Inflammatory macrophage treated with lipopolysaccharide for 1 hour (primary cell): ENCODE results near the gene STAG1.
"Not testable (repeated sequence)": the region's sequence is repeated elsewhere in the genome, so short reads cannot be mapped to it uniquely, and the experiment has no call there.

Experiments
- DNase-seq, 2 donors: peaks; one replicate each; pipeline ENCODE4 v3.0.0-alpha.2; 2020 to 2022

The STAG1 gene

DNA sequence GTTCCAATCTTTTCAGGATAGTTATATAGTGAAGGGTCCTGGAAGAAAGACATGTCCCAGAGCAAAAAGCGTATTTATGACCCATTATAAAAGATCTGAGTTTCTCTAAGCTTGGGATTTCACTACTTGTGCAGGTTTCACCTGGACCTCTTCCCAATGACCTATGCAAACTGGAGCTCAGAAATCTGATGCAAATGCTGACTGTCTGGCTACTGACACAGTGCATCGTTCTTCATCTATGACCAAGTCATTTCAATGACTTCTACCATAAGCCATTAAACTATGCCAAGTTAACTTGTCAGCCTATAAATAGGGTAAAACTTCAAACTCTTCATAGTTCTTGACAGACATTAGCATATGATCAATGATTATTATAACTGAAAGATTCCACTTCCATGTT is 11.1 kb downstream of the STAG1 start:
- no peak for DNase-seq

DNA sequence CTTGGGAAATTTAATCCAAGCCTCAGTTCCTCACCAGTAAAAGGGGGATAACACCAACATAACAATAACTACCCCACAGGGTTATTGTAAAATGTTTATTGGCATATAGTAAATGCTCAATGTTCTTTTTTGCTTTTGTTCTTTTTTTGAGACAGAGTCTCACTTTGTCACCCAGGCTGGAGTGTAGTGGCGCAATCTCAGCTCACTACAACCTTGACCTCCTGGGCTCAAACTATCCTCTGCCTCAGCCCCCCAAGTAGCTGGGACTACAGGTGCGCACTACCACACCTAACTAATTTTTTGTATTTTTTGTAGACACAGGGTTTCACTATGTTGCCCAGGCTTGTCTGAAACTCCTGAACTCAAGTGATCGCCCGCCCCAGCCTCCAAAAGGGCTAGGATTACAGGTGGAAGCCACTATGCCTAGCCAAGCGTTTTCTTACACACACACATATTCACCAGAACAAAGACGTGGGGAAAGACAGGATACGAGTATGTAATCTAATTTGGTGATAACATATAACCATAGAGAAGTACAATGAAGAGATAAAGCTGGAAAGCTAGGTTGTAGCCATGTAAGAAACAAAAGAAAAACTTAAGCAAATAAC is 11.7 kb downstream of the STAG1 start:
- DNase-seq, result no peak

DNA sequence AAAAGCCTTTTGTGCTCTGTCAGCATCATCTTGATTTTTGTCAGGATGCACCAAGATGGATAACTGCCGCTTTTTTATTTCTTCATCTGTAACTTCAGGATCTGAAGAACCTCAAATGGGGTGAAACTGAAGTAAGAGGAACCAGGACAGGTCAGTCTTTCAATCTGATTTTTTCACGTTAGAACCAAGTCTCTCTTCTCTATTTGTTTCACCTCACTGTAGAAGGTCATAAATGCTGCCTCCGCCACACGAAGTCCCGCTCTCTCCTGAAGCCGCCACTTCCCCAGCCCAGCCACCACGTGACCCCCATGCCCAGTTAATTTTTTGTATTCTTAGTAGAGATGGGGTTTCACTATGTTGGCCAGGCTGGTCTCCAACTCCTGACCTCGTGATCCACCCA is 15.2 kb downstream of the STAG1 start:
- DNase-seq, result not testable (repeated sequence)

DNA sequence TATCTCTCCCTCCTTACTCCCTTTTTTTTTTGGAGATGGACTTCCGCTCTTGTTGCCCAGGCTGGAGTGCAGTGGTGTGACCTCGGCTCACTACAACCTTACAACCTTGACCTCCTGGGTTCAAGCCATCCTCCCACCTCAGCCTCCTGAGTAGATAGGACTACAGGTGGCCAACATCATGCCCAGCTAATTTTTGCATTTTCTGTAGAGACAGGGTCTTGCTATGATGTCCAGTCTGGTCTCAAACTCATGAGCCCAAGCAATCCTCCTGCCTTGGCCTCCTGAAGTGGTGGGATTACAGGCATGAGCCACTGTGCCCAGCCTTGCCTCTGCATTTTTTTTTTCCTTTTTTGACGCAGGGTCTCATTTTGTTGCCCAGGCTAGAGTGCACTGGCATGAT is 17.1 kb downstream of the STAG1 start:
- no peak for DNase-seq

DNA sequence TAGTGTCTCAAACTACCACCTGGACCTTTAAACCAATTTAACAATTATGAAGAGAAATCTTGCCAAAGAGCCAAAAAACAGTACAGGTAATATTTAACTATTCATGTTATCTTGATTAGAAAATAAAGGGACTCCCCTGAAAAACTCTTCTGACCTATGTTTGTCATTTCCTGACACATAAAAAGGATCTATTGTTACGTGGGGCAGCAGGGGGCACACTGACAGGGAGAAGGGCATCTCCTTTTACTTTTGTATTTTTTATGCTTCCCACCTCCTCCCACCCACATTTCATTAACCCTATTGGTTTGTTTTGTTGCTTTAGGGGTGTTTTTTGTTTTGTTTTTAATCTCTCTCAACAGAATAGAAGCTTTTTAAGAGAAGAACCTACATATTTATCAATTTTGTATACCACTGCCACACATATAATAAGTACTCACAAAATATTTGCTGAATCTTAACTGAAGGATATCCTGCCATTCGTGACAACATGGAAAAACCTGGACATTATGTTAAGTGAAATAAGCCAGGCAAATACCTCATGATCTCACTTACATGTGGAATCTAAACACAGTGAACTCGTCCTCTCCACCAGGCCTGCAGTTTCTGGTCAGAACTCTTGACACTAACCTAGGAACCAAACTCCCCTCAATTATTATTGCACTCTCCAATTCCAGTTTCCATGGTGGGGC is 17.7 kb downstream of the STAG1 start:
- DNase-seq, result no peak

DNA sequence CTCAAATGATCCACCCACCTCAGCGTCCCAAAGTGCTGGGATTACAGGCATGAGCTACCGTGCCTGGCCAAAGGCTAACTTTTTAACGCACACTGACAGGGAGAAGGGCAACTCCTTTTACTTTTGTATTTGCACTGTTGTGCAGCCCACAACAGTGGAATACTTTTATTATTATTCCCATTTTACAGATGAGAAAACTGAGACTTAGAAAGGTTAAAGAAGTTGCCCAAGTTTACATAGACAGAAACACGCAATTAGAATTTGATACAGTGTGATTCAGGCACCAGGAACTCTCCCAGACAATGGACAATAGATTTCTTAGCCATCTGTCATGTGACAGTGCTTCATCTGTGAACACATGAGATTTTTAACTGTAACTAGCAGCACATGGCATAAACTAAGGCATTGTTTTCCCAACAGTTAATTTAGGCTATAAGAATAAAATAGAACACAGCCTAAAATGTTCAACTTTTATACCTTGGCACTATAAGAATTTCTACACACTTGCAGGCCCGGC is 18.8 kb downstream of the STAG1 start:
- DNase-seq, result no peak

DNA sequence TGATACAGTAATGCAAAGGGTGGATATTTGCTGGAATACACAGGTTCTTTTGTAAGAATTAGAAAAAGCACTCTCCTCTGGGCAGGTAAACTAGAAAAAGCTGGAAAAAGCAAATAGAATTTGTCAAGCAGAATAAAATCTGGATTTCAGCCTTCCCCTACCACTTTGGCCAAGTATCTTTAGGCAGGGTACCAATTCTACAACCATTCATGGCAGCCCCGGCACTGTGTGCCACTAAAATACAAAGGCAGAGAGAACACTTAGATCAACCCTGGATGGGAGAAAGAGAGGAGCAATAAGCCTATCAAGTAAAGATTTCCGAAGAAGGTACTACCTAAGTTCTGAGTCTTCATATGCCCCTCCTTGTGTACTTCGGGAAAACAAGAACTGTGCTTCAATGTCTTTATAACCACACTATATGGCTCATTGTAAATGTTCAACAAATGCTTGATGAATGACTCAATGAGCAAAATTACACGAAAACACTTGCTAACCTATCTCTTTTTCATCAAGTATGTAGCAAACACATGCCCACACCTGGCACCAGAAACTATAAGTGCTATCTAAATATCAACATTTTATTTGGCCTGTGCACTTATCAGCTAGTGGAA is 20.8 kb downstream of the STAG1 start:
- no peak for DNase-seq

DNA sequence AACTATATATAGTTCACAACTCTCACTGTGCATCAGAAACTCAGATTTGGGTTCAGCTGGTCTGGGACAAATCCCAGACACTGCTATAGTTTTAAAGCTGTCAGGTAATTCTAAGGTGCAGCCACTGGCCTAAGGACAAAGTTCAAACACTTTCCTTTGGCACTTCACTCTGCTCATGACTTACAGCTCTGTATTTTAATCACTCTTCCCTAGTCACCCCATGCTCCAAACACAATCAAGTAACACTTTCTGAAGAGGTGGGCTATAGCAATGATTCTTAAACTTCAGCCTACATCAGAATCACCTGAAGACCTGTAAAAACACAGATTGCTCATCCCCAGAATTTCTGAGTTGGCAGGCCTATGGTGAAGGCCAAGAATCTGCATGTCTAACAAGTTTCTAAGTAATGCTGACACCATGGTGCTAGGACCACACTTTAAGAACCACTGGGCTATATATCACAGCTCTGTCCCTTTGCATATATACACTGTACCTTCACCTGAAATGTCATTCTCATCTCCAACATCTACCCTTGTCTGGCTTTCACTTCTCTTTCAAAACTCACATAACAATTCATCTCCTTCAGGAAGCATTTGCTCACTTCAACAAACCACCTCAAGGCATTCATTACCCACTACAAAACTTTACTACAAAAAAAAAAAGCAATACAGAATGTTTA is 21.4 kb downstream of the STAG1 start:
- no peak for DNase-seq

DNA sequence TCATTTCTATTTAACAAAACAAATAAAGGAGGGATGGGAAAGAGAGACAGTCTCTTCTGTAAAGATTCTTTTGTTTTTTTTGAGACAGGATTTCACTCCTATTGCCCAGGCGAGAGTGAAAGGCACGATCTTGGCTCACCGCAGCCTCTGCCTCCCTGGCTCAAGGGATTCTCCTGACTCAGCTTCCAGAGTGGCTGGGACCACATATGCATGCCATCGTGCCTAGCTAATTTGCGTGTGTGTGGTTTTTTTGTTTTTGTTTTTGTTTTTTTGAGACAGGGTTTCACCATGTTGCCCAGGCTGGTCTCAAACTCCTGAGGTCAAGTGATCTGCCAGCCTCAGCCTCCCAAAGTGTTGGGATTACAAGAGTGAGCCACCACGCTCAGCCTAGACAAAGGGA is 23.3 kb downstream of the STAG1 start:
- DNase-seq, result no peak

DNA sequence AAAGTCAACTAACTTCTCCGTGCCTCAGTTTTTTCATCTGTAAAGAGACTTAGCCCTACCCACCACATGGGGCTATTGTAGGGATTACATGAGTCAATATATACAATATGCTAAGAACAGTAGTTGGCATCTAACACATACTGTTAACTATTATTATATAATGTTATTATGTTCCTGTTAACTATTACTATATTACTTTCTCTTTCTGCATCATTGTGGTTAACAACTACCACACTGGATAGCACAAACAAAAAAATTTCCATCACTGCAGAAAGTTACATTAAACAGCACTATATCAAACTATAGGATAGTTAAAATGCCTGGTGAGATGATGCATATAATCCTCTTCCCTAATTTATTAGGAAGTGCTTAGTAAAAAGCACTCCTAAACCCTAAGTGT is 23.7 kb downstream of the STAG1 start:
- no peak for DNase-seq

DNA sequence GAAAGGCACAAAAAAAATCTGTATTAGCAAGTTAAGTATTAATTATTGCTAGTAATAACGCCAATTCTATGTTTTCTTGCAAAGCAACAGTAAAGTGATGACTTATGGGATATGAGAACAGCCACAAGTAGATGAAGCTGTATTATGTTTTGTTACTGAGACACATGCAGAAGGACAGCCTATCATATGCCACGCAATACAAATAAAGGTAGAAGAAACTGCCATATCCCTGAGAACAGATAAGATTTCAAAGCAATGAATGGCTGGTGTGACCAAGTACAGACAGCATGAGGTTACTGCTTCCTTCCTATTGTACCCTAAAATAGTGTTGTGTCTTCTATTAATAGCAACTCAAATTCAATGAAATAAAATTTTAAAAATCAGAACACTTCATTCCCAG is 26.7 kb downstream of the STAG1 start:
- DNase-seq, result no peak

DNA sequence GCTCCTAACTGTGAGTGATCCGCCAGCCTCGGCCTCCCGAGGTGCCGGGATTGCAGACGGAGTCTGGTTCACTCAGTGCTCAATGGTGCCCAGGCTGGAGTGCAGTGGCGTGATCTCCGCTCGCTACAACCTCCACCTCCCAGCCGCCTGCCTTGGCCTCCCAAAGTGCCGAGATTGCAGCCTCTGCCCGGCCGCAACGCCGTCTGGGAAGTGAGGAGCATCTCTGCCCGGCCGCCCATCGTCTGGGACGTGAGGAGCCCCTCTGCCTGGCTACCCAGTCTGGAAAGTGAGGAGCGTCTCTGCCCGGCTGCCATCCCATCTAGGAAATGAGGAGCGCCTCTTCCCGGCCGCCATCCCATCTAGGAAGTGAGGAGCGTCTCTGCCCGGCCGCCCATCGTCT is 29.3 kb downstream of the STAG1 start:
- DNase-seq, result not testable (repeated sequence)

DNA sequence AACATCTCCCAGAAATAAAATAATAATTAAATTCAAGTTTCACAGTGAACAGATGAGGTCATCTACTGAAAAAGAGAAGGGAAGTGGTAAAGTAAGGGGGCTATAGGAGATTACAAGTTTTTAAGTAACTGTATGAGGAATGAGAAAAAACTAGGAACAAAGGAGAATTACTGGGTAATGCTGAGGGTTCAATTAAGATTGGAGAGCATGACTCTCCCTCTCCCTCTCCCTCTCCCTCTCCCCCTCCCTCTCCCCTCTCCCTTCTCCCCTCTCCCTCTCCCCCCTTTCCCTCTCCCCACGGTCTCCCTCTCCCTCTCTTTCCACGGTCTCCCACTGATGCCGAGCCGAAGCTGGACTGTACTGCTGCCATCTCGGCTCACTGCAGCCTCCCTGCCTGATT is 29.8 kb downstream of the STAG1 start:
- DNase-seq, result not testable (repeated sequence)

DNA sequence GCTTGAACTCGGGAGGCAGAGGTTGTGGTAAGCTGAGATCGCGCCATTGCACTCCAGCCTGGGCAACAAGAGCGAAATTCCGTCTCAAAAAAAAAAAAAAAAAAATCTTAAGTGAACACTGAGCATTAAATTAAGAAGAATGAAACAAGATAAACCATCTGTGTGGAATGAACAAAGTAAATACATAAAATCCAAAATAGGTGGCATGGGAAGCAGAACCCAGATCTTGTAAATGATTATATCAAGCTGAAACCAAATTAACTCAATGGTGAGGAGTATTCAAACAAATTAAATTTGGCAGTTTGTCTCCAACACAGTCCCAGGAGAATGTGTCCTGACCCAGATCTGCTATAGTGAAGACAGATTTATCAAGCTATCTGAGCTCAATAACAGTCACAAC is 32.1 kb downstream of the STAG1 start:
- DNase-seq, result no peak

DNA sequence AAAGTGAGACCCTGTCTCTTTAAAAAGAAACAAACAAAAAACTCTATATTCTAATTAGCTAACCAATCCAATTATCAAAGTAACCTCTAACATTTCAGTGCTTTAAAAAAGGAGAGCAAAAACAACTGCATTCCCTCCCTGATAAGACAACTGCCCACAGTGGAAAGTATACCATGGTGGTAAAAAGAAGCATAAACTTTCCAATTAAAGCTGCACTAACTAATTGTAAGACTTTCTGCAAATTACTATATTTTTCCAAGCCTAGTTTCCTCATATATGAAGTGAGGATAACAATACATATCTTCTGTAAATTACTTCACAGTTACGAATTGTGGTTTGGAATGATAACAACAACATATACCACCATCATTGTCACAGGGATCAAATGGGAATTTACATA is 35.5 kb downstream of the STAG1 start:
- no peak for DNase-seq

DNA sequence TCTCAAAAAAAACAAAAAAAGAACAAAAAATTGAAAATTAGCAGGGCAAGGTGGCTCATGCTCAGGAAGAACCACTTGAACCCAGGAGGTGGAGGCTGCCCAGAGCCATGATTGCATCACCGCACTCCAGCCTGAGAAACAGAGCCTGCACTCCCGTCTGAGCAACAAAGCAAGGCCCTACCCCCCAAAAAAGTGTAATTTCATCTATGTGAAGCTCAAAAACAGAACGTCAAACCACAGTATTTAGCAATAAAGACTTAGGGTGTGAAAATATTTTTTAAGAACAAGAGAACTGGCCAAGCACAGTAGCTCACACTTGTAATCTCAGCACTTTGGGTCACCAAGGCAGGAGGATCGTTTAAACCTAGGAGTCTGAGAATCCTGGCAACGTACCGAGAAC is 38.2 kb downstream of the STAG1 start:
- DNase-seq, result peak; percentile 25 to 53

DNA sequence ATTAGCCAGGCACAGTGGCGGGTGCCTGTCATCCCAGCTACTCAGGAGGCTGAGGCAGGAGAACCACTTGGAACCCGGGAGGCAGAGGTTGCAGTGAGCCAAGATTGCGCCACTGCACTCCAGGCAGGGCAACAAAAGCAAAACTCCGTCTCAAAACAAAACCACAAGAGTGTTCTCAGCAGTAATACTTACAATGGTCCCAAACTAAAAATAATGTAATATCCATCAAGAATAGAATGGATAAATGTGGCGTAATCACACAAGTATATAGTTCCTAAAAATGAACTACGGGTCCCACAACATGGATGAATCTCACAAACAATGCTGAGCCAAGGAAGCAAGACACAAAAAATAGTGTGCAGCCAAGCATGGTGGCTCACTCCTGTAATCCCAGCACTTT is 39.2 kb downstream of the STAG1 start:
- DNase-seq, result peak in 1 of 2 donors; percentile 16

DNA sequence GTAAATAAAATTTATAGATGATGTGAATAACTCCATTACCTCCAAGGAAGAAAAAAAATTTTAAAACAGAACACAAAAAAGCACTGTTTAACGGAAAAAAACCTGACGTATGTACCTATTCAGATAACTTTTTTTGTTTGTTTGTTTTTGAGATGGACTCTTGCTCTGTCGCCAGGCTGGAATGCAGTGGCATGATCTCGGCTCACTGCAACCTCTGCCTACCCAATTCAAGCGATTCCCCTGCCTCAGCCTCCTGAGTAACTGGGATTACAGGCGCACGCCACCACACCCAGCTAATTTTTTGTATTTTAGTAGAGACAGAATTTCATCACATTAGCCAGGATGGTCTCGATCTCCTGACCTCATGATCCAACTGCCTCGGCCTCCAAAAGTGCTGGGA is 40.3 kb downstream of the STAG1 start:
- DNase-seq, result not testable (repeated sequence)

DNA sequence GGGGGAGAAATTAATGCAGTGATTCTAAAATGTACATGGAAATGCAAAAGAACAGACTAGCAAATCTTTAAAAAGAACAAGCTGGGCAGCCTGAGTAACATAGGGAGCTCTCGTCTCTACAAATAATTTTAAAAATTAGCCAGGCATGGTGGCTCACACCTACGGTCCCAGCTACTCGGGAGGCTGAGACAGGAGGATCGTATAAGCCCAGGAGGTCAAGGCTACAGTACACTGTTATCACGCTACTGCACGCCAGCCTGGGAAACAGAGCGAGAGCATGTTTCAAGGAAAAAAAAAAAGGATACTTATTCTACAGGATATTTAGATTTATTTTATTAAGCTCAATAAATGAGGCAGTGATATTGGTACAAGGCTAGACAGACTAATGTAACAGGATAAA is 40.9 kb downstream of the STAG1 start:
- DNase-seq, result no peak

DNA sequence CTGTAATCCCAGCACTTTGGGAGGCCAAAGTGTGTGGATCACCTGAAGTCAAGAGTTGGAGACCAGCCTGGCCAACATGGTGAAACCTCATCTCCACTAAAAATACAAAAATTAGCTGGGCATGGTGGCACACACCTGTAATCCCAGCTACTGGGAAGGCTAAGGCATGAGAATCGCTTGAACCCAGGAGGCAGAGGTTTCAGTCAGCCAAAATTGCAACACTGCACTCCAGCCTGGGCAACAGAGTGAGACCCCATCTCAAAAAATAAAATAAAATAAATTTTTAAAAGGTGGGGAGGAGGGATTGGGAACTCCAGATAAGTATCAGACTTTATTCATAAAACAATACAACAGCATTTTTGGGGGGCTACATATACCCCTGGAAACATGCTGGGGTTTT is 42.4 kb downstream of the STAG1 start:
- DNase-seq, result not testable (repeated sequence)

DNA sequence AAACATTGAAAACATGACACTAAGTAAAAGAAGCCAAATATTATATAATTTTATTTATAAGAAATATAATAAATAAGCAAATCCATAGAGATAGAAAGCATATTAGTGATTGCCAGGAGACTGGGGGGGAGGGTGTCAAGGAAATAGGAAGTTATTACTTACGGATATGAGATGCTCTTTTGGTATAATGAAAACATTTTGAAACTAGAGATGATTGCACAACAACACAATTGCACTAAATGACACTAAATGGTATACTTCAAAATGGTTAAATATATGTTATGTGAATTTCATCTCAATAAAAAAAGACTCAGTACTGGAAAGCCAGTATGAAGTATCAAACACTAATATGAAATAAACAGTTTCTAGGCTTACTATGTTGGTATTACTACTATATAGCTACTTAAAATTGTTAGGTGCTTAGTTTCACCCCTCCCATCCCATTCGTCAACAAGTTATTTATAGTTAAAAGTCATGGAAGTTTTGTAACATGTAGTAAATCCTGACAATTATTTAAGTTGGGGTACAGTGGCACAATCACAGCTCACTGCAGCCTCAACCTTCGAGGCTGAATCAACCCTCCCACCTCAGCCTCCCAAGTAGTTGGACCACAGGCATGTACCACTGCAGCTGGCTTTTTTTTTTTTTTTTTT is 43.7 kb downstream of the STAG1 start:
- peak; percentile 51 to 74 for DNase-seq

DNA sequence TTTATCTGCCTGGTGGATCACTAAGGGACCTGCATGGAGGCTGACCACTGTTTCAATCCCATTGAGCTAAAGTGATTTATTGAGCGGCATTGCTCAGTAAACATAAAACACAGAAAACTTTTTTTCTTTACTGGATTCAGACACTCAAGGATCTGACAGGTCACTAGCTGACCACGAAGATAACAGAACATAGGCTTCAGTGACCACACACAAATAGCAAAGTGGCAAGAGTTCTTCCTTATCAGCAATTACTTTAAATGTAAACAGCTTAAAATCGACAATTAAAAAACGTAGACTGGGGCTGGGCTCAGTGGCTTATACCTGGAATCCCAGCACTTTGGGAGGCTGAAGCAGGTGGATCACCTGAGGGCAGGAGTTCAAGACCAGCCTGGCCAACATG is 48.7 kb downstream of the STAG1 start:
- DNase-seq, result no peak

DNA sequence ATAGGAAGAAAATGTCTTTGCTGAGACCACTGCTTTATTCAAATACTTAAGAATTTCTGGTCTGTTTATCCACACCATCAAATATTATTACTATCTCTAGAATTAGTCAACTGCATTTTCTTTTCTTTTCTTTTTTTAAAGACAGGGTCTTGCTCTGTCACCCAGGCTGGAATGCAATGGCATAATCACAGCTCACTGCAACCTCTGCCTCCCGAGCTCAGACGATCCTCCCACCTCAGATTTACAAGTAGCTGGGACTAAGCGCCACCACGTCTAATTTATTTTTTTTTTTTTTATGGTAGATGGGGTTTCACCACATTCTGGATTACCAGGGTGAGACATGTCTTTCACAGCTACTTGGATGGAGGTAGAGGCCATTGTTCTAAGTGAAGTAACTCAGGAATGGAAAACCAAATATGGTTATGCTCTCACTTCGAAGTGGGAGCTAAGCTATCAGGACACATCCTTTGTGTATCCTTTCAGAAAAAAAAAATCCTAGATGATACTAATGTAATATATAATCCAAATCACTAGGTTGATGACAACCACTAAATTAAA is 52.8 kb downstream of the STAG1 start:
- no peak for DNase-seq
